ENCODE measurements around the gene BBOX1.
"Not testable (repeated sequence)": the region's sequence is repeated elsewhere in the genome, so short reads cannot be mapped to it uniquely, and the experiment has no call there.

Gene BBOX1

DNA sequence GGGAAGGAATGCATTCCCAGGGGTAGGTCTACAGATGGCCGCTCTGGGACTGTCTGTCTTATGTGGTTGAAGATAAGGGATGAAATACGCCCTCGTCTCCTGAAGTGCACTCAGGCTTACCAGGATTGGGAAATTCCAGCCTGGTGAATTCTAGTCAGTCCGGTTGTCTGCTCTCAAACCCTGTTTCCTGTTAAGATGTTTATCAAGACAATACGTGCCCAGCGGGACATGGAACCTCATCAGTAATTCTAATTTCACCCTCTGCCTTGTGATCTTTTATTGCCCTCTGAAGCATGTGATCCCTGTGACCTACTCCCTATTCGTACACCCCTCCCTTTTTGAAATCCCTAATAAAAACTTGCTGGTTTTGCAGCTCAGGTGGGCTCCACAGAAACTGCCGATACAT lies 95.3 kb downstream of the BBOX1 start:
- DNase-seq = not testable (repeated sequence)

DNA sequence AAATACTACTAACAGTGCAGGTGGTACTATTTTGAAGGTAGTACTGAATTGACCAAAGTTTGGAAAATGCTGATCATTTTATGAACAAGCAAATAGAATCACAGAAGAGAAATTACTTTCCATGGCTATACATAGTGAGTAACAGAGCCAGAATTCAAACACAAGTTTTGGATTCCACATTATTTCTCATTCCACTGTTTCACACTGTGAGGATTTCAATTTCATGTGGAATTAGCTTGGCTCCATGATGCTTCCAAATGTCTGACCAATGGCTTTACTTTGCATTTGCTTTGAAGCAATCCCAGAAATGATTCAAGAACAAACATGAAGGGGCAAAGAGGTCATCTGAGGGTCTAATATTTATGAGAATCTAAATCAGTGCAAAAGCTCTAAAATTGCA lies 98.1 kb downstream of the BBOX1 start:
- DNase-seq = no peak

- DNase-seq = no peak
Measured at GRCh38 chr11:27139742-27140367, 99.2 kb downstream of the BBOX1 start.

DNA sequence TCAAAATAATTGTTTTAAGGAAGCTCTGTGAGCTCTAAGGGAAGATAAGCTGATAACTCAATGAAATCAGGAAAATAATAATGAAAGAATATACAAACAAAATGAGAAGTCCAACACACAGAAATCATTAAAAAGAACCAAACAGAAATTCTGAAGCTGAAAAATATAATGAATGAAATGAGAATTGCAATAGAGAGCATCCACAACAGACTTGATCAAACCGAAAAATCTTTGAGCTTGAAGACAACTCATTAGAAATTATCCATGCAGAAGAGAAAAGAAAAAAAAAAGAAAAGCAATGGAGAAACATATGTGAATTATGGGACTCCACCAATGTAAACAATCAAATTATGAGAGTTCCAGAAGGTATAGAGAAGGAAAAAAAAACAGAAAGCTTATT lies 101.0 kb downstream of the BBOX1 start:
- no peak for DNase-seq

DNA sequence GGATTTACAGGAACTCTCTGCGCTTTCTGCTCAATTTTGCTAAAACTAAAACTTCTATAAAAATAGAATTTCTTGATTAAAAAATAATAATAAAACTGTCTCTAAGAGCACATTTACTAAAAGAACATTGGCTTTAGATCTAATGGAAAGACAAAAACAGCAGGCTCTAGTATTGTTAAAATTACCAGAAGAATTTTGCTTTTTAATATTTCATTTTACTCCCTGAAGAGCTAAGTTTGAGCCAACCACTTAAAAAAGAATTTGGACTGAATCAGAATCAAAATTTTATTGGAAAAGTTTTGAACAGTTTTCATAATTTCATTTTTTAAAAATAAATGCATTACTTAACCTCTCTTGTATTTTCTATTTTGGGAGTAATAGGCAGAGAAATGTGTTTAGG lies 107.3 kb downstream of the BBOX1 start:
- no peak for DNase-seq

- no peak for DNase-seq
Measured at GRCh38 chr11:27148506-27148905, 107.9 kb downstream of the BBOX1 start.

- no peak for DNase-seq
Measured at GRCh38 chr11:27150098-27150497, 109.5 kb downstream of the BBOX1 start.

DNA sequence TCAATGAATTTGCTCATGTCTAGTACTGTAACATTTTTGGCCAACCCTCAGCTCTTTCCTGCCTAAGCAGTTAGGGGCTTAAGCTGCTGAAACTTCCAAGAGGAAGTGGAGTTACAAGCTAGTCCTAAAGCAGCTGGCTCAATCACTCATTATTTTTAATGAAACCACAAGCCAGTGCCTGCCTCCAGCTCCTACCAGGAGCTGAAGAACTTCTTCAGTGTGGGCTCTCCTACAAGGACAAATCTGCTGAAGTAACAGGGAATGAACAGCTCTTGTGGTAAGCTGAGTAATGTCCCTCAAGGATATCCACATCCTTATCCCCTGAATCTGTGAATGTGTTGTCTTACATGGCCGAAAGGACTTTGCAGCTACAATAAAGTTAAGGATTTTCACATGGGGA lies 112.5 kb downstream of the BBOX1 start:
- DNase-seq = no peak

DNA sequence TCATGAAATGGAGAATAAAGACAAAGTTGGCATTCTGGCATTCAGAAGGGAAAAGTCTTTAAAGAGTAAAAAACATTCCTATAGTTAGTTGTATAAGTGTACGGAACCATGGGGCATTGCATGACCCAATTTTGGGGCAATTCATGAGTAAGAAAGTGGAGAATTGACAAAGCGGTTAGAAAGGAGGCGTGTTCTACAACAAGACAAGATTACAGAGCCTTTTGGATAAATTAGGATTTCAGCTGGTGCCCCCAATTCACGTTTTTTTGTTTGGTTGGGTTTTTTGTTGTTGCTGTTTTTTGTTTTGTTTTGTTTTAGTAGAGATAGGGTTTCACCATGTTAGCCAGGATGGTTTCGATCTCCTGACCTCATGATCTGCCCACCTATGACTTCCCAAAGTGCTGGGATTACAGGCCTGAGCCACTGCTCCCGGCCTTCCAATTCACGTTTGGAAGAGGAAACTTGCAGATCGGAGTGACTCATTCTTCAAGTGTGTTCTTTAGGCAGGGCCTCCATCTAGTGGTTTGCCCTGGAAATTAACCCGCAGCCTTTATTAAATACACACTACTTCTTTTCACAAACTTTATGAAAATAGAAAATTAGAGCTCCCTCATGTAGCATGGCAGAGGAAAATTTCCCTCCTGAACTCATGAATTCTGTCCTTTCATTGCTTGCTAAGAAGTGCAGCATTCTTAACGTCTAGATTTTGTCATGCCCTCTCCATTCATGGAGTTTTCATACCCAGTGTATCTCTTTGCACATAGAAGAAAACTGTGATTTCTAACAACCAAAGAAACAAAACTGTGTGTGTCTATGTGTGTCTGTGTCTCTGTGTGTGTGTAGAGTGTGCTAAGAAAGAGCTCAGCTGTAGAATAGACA lies 118.1 kb downstream of the BBOX1 start:
- peak; percentile 38 to 66 for DNase-seq

GRCh38 chr11:27159335-27159679 lies 118.7 kb downstream of the BBOX1 start:
- DNase-seq = no peak

DNA sequence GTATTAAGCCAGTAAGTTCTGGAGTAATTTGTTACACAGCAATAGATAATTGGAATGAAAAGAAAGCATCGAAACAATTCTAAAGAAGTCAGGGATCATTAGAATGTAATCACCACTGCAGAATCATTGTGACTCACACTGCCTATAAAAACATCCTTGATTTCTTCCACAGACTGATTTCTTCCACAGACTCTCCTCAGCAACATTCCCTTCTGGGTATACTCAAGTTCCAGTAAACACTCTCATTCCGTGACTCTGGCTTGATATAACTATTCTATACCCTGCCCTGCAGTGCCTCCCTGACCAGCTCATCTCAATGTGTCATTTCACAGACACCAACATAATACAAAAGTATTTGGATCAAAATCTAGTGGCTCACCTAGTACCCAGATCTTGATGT lies 120.5 kb downstream of the BBOX1 start:
- DNase-seq = no peak

GRCh38 chr11:27162237-27162636 lies 121.6 kb downstream of the BBOX1 start:
- DNase-seq = no peak

DNA sequence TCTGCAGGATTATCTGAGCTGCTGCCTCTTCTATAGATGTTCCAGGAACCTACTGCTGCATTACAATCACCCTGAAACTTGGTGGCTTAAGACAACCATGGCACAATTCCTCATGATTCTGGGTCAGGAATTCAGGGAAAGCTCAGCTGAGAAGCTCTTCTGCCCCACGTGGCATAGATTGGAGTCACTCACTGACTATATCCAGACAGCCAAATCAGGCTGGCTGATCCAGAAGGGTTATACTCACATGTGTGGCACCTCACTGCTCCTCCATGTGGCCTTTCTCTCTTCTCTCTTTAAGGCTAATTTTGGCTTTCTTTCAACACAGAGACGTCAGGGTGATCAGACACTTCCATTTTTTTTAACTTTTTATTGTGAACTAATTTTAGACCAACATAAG lies 125.5 kb downstream of the BBOX1 start:
- no peak for DNase-seq

- DNase-seq = no peak
Measured at GRCh38 chr11:27171376-27171958, 130.9 kb downstream of the BBOX1 start.

DNA sequence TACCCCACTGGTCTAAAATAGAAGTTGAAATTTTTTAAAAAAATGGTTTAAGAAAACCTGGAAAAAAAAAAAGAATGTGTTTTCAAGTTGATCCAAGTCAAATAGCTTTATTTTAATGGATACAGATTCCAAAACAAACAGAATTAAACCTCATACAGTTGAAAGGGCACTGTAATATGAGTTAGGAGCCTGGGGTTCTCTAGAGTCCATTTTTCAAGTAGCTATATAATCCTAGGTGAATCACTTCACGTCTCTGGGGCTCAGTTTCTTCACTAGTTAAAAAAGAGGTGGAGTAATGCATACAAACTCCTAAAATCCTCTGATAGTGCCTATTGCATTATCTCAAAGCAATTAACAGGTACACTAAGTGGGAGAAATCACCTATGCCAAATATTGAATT lies 132.9 kb downstream of the BBOX1 start:
- DNase-seq = no peak

DNA sequence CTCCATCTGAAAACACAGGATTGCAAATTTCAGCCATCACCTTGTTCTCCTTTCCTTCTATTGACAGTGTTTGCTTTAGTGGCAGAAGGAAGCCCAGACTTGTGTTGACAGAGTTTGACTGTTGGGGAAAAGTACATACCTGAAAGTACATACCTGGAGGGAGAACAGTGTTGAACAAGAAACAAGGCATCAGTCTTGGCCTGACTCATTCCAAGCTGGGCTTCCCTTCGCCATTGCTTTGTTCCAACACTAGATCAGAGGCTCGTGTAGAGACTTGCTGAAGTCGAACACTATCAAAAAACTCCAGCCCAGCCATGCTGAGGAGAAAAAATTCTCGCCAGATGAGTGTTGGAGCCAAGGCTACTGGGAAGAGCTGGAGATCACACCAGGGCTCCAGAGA lies 133.4 kb downstream of the BBOX1 start:
- no peak for DNase-seq

DNA sequence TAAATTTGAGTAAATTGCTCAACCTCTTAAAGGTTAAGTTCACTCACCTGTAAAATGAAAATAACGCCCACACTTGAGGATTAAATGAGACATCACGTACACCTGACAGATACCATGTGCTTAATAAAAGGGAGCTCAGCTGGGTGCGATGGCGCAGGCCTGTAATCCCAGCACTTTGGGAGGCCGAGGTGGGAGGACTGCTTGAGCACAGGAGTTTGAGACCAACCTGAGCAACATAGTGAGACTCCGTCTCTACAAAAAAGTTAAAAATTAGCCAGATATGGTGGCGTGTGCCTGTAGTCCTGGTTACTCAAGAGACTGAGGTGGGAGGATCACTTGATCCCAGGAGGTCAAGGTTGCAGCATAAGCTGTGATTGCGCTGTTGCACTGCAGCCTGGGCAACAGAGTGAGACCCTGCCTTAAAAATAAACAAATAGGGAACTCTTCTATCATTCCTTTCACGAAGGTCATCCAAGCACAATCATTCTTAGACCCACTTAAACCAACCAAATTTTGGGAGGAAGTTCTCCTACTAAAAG lies 134.1 kb downstream of the BBOX1 start:
- no peak for DNase-seq

DNA sequence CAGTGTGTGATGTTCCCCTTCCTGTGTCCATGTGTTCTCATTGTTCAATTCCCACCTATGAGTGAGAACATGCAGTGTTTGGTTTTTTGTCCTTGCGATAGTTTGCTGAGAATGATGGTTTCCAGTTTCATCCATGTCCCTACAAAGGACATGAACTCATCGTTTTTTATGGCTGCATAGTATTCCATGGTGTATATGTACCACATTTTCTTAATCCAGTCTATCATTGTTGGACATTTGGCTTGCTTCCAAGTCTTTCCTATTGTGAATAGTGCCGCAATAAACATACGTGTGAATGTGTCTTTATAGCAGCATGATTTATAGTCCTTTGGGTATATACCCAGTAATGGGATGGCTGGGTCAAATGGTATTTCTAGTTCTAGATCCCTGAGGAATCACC lies 134.9 kb downstream of the BBOX1 start:
- not testable (repeated sequence) for DNase-seq

Measured in NCI-H524 (cell line).